Measurements from ENCODE around the gene CLEC4F.

DNA sequence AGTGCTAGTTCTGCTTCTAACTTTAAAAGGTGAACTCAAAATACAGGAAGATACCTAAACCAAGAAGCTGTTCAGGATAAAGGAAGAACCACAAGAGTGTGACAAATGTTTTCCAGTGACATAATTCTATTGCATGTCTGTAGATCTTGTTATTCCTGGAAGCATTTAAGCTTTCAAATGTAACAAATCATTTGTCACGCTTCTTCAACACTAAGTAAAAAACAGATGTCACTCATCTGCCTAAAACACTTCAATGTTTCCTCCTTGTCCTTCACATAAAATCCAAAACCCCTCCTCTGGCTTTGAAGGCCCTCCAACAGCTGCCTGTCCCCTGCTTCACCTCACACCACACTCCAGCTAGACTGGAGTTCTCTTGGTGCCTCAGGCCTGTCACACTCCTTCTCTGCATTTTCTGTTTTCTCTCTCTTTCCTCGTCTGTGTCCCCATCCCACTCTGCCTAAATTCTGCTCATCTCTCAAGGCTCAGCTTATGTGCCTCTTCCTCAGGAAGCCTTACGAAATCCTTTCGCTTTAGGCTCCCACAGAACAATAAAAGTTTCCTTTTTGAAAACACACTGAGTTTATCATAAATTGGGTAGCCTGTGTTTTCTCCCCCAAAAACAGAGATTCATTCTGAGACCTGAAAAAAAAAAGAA, 6.4 kb upstream of the CLEC4F start:
- TF ChIP-seq POLR2AphosphoS5 (IDR thresholded peaks at IDR 0.05; ENCODE audit: low read depth, low read length) (no peak), TAF1 (IDR thresholded peaks at IDR 0.05; ENCODE audit: low read depth, low read length) (no peak)

Measured in GM12891 (cell line).